Stomach (tissue), 4 donors: ENCODE measurements around the gene PITPNM3.

Experiments used
- CTCF ChIP-seq, 7 experiments: fragments of 450-650 bp in 4 of 7; fragments of 200-600 bp in 3 of 7; sonication (generic) in 3 of 7; IDR thresholded peaks; one replicate each; pipeline ENCODE4 v1.5.1; 2016 to 2019; ENCODE audit warnings: antibody characterized with exemption in 7 of 7, control low read depth in 2 of 7, mild to moderate bottlenecking in 1 of 7
- POLR2A ChIP-seq, 4 donors: fragments of 450-650 bp; IDR thresholded peaks; one replicate each; pipeline ENCODE4 v1.6.1; 2016; ENCODE audit warnings: antibody characterized with exemption in 4 of 4, control low read depth in 2 of 4, mild to moderate bottlenecking in 1 of 4, moderate library complexity in 1 of 4
- POLR2AphosphoS5 ChIP-seq, 3 donors: sonication (generic); formaldehyde crosslinking; IDR thresholded peaks; one replicate each; pipeline ENCODE4 v1.6.1; 2016; ENCODE audit warnings: antibody characterized with exemption in 3 of 3

GRCh38 chr17:6458460-6458950 lies 97.8 kb downstream of the PITPNM3 start:
- no peak for TF ChIP-seq CTCF (IDR thresholded peaks at IDR 0.05)
- no peak for TF ChIP-seq POLR2AphosphoS5 (IDR thresholded peaks at IDR 0.05)
- TF ChIP-seq POLR2A (IDR thresholded peaks at IDR 0.05): no peak
